Lung (tissue), 12 donors: Measurements from ENCODE around the gene LYST. TPM values are rescaled to one million over a fixed set of nuclear protein-coding genes. Genes with fewer than 3 reads are reported as not detected.

Experiments used
- ATAC-seq: fragments of 200-7000 bp; cut with Tn5 transposase; one replicate; pipeline ENCODE4 v1.9.1; 2020; ENCODE audit warnings: moderate number of reproducible peaks; ENCODE audit not compliant: insufficient read depth, low FRiP score
- DNase-seq, 3 donors: peaks; one replicate each; pipeline ENCODE4 v3.0.0-alpha.2; 2013 to 2017
- H3K27ac ChIP-seq, 2 donors: one replicate each; pipeline ENCODE4 v1.5.1; 2013; ENCODE audit warnings: mild to moderate bottlenecking in 2 of 2, moderate library complexity in 2 of 2, control low read depth in 1 of 2, inconsistent platforms in 1 of 2, low read depth in 1 of 2, low read length in 1 of 2
- H3K27me3 ChIP-seq, 3 donors: one replicate each; pipeline ENCODE4 v1.5.1; 2013; ENCODE audit warnings: low read length in 2 of 3; ENCODE audit not compliant: control insufficient read depth in 3 of 3, insufficient read depth in 3 of 3
- H3K36me3 ChIP-seq, 4 donors: one replicate each; pipeline ENCODE4 v1.5.1; 2013; ENCODE audit warnings: low read length in 4 of 4, mild to moderate bottlenecking in 1 of 4, moderate library complexity in 1 of 4; ENCODE audit not compliant: control insufficient read depth in 4 of 4, insufficient read depth in 4 of 4
- H3K4me1 ChIP-seq, 5 donors: one replicate each; pipeline ENCODE4 v1.5.1; 2013; ENCODE audit warnings: low read length in 5 of 5, mild to moderate bottlenecking in 2 of 5, moderate library complexity in 1 of 5; ENCODE audit not compliant: control insufficient read depth in 5 of 5, insufficient read depth in 5 of 5
- H3K4me3 ChIP-seq: one replicate; pipeline ENCODE4 v1.5.1; 2013; ENCODE audit warnings: mild to moderate bottlenecking, control low read depth, moderate library complexity
- H3K9ac ChIP-seq, 2 donors: one replicate each; pipeline ENCODE4 v1.5.1; 2013; ENCODE audit warnings: low read length in 2 of 2, control low read depth in 1 of 2; ENCODE audit not compliant: insufficient read depth in 1 of 2
- H3K9me3 ChIP-seq, 4 donors: one replicate each; pipeline ENCODE4 v1.5.1; 2013; ENCODE audit warnings: low read length in 3 of 4, mild to moderate bottlenecking in 1 of 4, moderate library complexity in 1 of 4; ENCODE audit not compliant: control insufficient read depth in 4 of 4, insufficient read depth in 3 of 4
- CTCF ChIP-seq: IDR thresholded peaks from 2 replicates; pipeline ENCODE4 v1.5.1; 2012; ENCODE audit warnings: mild to moderate bottlenecking; ENCODE audit errors: control extremely low read depth, extremely low read depth
- WGBS, 2 donors: extraction: QIAGEN DNeasy Blood & Tissue Kit; methylation state at CpG; one replicate each; pipeline ENCODE4 v1.1.7; 2013; 5-methylcytosine and 5-hydroxymethylcytosine counted together
- polyA plus RNA-seq, 2 donors: library from polyadenylated mRNA; stranded (reverse); fragments of 200-250 nt; gene quantifications; one replicate each; pipeline ENCODE4 v1.2.1, GENCODE V29; 2013
- total RNA-seq, 2 donors: library from RNA; depleted of rRNA in 1 of 2; stranded (reverse); fragments of >200 nt in 1 of 2; gene quantifications; one replicate each; pipeline ENCODE4 v1.2.1, GENCODE V29; 2014 to 2021
- donor health status: control.
- donor health status: control.
- donor health status: Bipolar disorder and iron deficiency.
- donor health status: healthy.
- donor health status: DM: yes; HTN: yes; CAD: no.

The LYST gene
- total and polyA plus RNA-seq, 4 donors, result 9.8 to 82.7 (median 31.7) TPM

GRCh38 chr1:235863699-235864093, 3.0 kb downstream of the LYST start:
- no peak for TF ChIP-seq CTCF
- ATAC-seq (no peak), DNase-seq (no peak)
- Histone ChIP-seq H3K4me3 (no peak overlapping the region), H3K36me3 (no peaks in the 10 kb centered on the region), H3K27me3 (no peaks in the 10 kb centered on the region), H3K27ac (peak overlapping the region in 1 of 2 donors; percentile 20), H3K4me1 (peaks cover 0 to 22% (median 5%) of the 10 kb centered on the region in 5 donors), H3K9ac (no peak overlapping the region), H3K9me3 (no peaks in the 10 kb centered on the region)
- 68 to 90% methylated on average over 4 of the region's 4 CpGs for WGBS, 2 donors

GRCh38 chr1:235861857-235862256, 4.8 kb downstream of the LYST start:
- no peak for DNase-seq
- TF ChIP-seq CTCF, result no peak
- H3K9me3 ChIP-seq, result no peaks in the 10 kb centered on the region
- no peak overlapping the region for H3K4me3 ChIP-seq
- H3K4me1 ChIP-seq, result peaks cover 0 to 14% (median 5%) of the 10 kb centered on the region in 5 donors
- H3K9ac ChIP-seq, result no peak overlapping the region
- H3K27me3 ChIP-seq, result no peaks in the 10 kb centered on the region
- ATAC-seq, result no peak
- H3K36me3 ChIP-seq, result no peaks in the 10 kb centered on the region
- H3K27ac ChIP-seq, result no peak overlapping the region

GRCh38 chr1:235860829-235861228, 5.9 kb downstream of the LYST start:
- ATAC-seq (no peak), DNase-seq (no peak)
- peaks cover 0 to 14% (median 5%) of the 10 kb centered on the region in 5 donors for H3K4me1 ChIP-seq
- H3K4me3 ChIP-seq, result no peak overlapping the region
- no peaks in the 10 kb centered on the region for H3K36me3 ChIP-seq
- 46 to 63% methylated on average over 1 of the region's 1 CpG for WGBS, 2 donors
- no peak overlapping the region for H3K9ac ChIP-seq
- H3K27ac ChIP-seq, result no peak overlapping the region
- no peak for TF ChIP-seq CTCF
- no peaks in the 10 kb centered on the region for H3K9me3 ChIP-seq
- no peaks in the 10 kb centered on the region for H3K27me3 ChIP-seq

GRCh38 chr1:235859789-235860188, 6.9 kb downstream of the LYST start:
- 59 to 87% methylated on average over 1 of the region's 1 CpG for WGBS, 2 donors
- no peaks in the 10 kb centered on the region for H3K27me3 ChIP-seq
- ATAC-seq (no peak), DNase-seq (no peak)
- TF ChIP-seq CTCF, result no peak
- no peak overlapping the region for H3K27ac ChIP-seq
- H3K4me3 ChIP-seq, result no peak overlapping the region
- no peaks in the 10 kb centered on the region for H3K36me3 ChIP-seq
- peaks cover 0 to 10% (median 5%) of the 10 kb centered on the region in 5 donors for H3K4me1 ChIP-seq
- no peak overlapping the region for H3K9ac ChIP-seq
- H3K9me3 ChIP-seq, result no peaks in the 10 kb centered on the region
